GM21717 (cell line): Measurements from ENCODE around the gene ZFYVE28.
A peak's percentile ranks its signal among the peaks of the same experiment; 100 is the strongest.
"Not testable (repeated sequence)": the region's sequence is repeated elsewhere in the genome, so short reads cannot be mapped to it uniquely, and the experiment has no call there.

Experiments
- ATAC-seq: cut with Tn5 transposase; IDR thresholded peaks from one replicate; pipeline ENCODE4 v1.9.1; 2021; ENCODE audit warnings: mild to moderate bottlenecking, moderate library complexity; ENCODE audit not compliant: unreplicated experiment

Gene ZFYVE28

DNA sequence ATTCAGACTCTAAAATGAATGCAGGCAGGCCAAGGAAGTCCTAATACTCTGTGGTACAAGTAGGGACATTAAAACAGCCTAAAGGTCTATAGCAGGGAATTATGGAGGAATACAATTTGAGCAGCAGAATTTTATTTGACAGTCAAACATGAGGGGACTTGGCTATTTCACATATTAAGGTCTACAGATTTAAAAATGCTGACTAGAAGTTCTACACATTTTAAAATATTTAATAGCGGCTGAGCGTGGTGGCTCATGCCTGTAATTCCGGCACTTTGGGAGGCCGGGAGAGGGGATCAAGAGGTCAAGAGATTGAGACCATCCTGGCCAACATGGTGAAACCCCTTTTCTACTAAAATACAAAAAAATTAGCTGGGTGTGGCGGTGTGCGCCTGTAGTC is 187.4 kb downstream of the ZFYVE28 start:
- no peak for ATAC-seq

DNA sequence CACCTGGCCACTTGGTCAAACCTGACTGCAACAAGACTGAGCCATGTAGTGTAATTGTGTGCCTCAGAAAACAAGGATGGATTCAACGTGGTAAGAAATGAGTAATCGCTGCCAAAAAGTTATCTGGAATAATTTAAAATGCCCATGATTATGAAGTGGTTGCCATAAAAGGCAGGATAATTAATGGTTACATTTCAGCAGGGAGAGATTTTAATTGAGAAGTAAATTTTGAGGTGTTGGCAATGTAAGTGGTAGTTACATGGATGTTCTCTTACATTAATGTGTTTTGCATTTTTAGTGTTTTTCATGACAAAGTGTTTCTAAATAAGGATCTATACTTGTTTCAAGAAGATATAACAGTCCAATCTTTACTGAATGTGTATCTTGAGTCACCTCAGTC is 192.2 kb downstream of the ZFYVE28 start:
- ATAC-seq = no peak

DNA sequence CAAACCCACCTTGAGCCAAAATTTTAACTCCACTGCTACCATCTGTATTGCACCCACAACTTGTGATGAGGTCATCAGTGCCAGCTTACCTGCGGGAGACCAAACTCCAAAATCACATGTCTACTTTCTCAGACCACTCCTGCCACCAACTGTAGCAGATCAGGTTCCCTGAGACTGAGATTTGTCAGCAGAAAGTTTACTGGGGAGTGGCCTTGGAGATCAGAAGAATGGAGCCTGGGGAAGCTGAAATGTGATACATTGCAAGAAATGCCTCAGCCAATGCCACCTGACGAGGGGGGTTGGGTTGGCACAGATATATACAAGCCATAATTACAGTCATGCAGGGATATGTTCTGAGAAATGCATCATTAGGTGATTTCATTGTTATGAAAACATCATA is 195.6 kb downstream of the ZFYVE28 start:
- no peak for ATAC-seq

DNA sequence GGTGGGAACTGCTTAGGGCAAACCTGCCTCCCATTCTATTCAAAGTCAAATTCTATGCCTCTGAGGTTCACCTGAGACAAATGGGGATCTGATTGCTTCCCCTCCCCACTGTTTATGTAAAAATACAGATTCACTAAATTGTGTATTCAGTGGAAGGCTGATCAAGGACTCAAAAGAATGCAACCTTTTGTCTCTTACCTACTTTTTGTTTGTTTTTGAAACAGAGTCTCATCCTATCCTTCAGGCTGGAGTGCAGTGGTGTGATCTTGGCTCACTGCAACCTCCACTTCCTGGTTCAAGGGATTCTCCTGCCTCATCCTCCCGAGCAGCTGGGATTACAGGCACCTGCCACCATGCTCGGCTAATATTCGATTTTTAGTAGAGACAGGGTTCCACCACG is 197.1 kb downstream of the ZFYVE28 start:
- ATAC-seq = not testable (repeated sequence)

DNA sequence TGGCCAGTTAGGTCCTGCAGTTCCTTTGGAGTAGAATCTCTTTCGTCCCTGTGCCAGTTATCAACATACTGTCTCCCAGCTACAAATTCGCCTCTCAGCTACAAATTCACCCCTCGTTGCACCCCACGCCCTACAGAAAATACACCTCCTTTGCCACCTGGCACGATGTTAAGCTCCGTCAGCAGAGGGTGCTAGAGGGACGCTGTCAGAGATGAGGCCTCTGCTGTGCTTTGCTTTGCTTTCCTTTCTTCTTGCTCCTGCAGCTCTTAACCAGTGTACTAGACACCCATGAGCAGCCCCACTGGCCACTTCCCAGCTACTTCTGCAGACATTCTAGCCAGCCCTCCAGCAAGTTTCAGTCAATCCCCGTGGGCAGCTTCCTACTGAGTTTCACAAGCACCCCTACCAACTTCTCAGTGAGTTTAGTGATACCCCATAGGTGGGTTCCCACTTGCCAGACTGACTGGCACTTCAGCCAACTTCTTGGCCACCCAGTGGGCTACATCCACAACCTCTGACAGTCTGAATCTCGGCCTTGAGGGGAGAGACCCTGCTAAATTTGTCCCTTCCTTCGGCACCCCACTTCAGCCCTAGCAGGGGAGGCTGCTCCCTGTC is 198.3 kb downstream of the ZFYVE28 start:
- ATAC-seq = peak; percentile 61
